SU-DHL-6 (cell line): ENCODE data around the gene NSMCE3.

ENCODE experiments used
- EZH2phosphoT487 ChIP-seq: fragments of 200-600 bp; sonication (generic), shearing (Covaris generic); conservative IDR thresholded peaks from 2 replicates; pipeline ENCODE4 v1.6.1; 2018; ENCODE audit warnings: mild to moderate bottlenecking, antibody characterized with exemption, low read length, moderate library complexity, mixed read lengths
- TF ChIP-seq, protein P1 (sequence below): fragments of 200-600 bp; sonication (generic); IDR thresholded peaks from one replicate; pipeline ENCODE4 v1.5.1; 2017; ENCODE audit warnings: antibody characterized with exemption, mild to moderate bottlenecking, low read length, moderate library complexity; ENCODE audit not compliant: insufficient read depth, poor library complexity, severe bottlenecking

DNA sequence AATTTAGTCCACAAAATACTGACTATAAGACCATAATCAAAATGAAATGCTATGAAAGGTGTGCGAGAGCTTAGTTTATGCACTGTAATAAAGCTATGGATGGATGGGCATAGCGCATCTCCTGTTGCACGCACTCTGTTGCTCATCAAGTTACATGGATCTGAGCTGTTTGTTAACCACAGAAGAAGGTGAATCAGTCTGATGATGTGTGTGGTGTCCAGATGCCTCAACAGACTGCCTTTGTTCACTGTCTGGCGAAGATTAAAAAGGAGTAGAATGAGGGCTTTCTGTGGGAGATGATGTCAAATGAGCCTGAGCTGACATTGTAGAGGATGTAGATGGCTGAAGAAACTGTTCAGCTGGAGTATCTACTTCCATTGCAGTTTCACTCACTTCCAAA is 36.1 kb downstream of the NSMCE3 start:
- TF ChIP-seq, protein P1, sequence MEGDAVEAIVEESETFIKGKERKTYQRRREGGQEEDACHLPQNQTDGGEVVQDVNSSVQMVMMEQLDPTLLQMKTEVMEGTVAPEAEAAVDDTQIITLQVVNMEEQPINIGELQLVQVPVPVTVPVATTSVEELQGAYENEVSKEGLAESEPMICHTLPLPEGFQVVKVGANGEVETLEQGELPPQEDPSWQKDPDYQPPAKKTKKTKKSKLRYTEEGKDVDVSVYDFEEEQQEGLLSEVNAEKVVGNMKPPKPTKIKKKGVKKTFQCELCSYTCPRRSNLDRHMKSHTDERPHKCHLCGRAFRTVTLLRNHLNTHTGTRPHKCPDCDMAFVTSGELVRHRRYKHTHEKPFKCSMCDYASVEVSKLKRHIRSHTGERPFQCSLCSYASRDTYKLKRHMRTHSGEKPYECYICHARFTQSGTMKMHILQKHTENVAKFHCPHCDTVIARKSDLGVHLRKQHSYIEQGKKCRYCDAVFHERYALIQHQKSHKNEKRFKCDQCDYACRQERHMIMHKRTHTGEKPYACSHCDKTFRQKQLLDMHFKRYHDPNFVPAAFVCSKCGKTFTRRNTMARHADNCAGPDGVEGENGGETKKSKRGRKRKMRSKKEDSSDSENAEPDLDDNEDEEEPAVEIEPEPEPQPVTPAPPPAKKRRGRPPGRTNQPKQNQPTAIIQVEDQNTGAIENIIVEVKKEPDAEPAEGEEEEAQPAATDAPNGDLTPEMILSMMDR = no peak
- TF ChIP-seq EZH2phosphoT487 = no peak
